GM18520 (cell line): Measurements from ENCODE around the gene FAM9B.

Experiments
- ATAC-seq: cut with Tn5 transposase; IDR thresholded peaks from one replicate; pipeline ENCODE4 v1.9.1; 2021; ENCODE audit not compliant: unreplicated experiment

Gene FAM9B

GRCh38 chrX:8981723-8982122, 52.2 kb downstream of the FAM9B start:
- peak; percentile 40 for ATAC-seq

- no peak for ATAC-seq
These were observed 53.2 kb downstream of the FAM9B start for GRCh38 chrX:8980756-8981155.
